GM20431 (cell line): Measurements from ENCODE around the gene DHCR7.

Experiments
- in situ Hi-C: fragments of 300-500 bp; cut with MseI, MboI; formaldehyde crosslinking; loops from one replicate; pipeline ENCODE4 v1.15.0; 2020; ENCODE audit warnings: low sequenced_read_pairs; ENCODE audit not compliant: unreplicated experiment

DHCR7 gene

DNA sequence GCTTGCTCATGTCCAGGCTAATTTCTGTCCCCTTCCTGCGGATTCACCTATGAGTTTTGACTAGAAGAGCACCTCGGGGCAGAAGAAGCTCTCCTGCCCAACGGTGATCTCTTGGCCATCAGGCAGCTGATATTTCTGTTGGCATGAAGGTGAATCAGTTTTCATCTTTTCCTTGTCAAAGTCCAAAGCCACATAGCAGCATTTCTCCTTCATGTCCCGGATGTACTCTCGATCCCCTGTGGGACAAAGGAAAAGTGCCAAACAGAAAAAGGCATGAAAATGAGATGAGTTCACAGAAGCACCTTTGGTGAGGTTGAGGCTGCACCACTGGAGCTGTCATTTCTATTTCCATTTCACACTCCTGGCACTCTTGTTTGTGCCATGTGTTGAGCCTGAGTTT lies 56.8 kb downstream of the DHCR7 start:
- in situ Hi-C loops: no loop called here

DNA sequence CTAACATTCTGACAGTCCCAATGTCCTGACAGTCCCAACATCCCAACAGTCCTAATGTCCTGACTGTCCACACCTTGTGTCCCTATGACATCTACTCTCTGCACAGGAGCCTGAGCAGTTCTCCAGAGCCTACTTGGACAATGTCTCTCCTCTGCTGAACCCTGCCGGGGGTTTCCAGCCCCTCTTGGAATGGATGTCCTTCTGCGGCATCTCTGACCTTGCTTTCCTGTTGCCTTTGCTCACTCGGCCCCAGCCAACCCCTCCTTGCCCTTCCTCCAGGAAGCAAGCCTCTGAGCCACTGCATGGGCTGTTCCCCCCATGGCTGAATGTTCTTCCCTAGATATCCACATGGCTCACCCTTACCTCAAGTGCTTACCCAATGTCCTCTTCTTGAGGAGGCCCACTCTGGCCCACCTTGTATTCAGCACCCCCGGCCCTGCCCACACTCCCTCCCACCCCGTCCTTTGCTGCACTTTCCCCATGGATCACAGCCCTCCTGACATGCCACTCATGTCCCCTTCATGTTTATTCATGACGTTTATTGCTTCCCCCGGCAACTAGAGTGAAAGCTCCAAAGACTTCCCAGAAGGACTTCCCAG lies 59.5 kb downstream of the DHCR7 start:
- in situ Hi-C loops: no loop called here

DNA sequence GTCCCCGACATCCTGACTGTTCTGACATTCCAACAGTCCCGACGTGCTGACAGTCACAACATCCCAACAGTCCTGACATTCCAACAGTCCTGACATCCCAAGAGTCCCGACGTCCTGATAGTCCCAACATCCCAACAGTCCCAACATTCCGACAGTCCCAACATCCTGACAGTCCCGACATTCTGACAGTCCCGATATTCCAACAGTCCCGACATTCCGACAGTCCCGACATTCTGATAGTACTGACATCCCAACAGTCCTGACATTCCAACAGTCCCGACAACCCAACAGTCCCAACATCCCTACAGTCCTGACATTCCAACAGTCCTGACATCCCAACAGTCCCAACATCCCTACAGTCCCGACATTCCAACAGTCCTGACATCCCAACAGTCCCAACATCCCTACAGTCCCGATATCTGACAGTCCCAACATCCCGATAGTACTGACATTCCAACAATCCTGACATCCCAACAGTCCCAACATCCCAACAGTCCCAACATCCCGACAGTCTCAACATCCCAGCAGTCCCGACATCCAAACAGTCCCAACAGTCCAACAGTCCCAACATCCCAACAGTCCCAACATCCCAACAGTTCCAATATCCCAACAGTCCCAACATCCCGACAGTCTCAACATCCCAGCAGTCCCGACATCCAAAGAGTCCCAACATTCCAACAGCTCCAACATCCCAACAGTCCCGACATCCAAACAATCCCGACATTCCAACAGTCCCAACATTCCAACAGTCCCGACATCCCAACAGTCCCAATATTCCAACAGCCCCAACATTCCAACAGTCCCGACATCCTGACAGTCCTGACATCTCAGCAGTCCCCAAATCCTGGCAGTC lies 60.2 kb downstream of the DHCR7 start:
- in situ Hi-C loops: no loop called here

DNA sequence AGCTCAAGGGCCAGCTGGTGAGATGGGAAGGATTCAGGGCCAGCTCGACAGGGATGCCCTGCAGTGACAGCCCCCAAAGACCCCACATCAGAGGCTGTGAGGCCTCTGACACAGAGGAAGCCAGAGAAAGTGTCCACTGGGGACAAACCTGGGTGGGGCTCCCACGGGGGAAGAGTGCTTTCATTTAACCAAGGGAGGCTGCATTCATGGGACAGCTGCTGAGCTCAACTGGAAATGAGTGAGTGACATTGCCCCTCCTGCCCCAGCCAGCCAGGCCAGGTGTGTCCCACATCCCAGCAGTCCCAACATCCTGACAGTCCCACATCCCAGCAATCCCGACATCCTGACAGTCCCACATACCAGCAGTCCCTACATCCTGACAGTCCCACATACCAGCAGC lies 61.0 kb downstream of the DHCR7 start:
- in situ Hi-C loops: no loop called here

DNA sequence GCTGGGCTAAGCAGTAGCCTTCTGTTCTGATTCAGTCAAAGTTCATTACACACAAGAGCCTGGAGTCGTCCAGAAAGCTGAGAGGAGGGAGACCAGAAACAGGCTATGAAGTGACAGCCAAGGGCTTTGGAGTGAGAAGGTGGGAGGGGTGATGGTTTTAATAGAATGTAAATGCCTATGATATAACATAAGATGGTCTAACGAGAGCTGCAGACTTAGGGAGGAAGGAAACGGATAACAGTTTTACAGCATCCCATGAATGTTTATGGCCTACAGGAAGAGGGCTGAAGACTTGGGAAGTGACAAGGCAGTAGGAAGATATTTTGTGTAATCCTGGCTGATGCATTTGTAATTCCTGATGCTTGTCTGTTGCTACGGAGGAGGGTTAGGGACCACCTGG lies 62.0 kb downstream of the DHCR7 start:
- in situ Hi-C loops: no loop called here

DNA sequence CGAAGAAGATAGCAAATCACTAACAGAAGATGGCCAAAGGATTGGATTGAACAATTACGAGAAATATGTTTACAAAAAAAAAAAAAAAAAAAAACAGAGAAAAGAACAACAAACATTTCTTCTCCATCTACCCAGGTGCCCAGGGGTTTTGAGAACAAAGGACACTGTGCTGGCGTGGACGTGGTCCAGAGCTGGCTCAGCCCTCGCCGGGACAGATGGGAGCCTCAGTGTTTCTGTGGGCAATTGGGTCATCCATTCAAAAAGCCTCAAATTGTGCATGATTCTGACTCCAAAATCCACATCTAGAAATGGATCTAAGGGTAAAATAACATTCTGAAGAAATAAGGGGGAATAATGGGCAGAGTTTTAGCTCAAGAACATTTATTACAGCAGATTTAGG lies 63.1 kb downstream of the DHCR7 start:
- in situ Hi-C loops: no loop called here

DNA sequence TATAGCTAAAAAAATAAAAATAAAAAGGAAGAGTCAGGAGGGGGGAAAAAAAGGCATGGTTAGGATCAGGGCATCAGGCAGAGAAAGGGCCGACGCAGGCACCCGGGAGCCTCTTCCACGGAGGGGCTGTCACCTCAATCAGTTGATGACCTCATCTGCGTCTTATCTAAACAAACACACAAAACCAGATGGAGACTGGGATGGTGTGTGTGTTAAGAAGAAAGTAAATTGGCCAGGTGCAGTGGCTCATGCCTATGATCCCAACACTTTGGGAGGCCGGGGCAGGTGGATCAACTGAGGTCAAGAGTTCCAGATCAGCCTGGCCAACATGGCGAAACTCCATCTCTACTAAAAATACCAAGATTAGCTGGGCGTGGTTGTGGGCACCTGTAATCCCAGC lies 63.6 kb downstream of the DHCR7 start:
- in situ Hi-C loops: no loop called here
